Lower lobe of right lung (tissue), 2 donors: ENCODE results near the gene DUSP1. TPM values are rescaled to one million over a fixed set of nuclear protein-coding genes. Genes with fewer than 3 reads are reported as not detected.
A peak's percentile ranks its signal among the peaks of the same experiment; 100 is the strongest.

Source experiments
- ATAC-seq, 2 donors: fragments of 200-7000 bp; cut with Tn5 transposase; one replicate each; pipeline ENCODE4 v1.9.1; 2020 to 2022; ENCODE audit warnings: mild to moderate bottlenecking in 2 of 2, moderate library complexity in 2 of 2
- DNase-seq: peaks from one replicate; pipeline ENCODE4 v3.0.0-alpha.2; 2020
- H3K27ac ChIP-seq: fragments of 200-600 bp; one replicate; pipeline ENCODE4 v1.8.0; 2022
- H3K27me3 ChIP-seq: fragments of 200-600 bp; one replicate; pipeline ENCODE4 v1.8.0; 2022; ENCODE audit warnings: low read depth
- H3K36me3 ChIP-seq: fragments of 200-600 bp; one replicate; pipeline ENCODE4 v1.8.0; 2022; ENCODE audit warnings: mild to moderate bottlenecking
- H3K4me1 ChIP-seq: fragments of 200-600 bp; one replicate; pipeline ENCODE4 v1.8.0; 2022
- H3K4me3 ChIP-seq: fragments of 200-600 bp; one replicate; pipeline ENCODE4 v1.8.0; 2022; ENCODE audit warnings: mild to moderate bottlenecking
- H3K9me3 ChIP-seq: fragments of 200-600 bp; one replicate; pipeline ENCODE4 v1.8.0; 2022
- intact Hi-C: fragments of 100-400 bp; cut with DNase I; formaldehyde crosslinking; loops from one replicate; pipeline ENCODE4 v1.11.0; 2022
- total RNA-seq: library from RNA; stranded (reverse); fragmentation: NEBNext Ultra II Directional; extraction: Animal tissue kit (Norgen Biotek cat#: 25700); gene quantifications from one replicate; pipeline ENCODE4 v1.2.1, GENCODE V29; 2021
- TF ChIP-seq, protein P1 (sequence below): fragments of 200-600 bp; IDR thresholded peaks from one replicate; pipeline ENCODE4 v1.8.0; 2022; ENCODE audit warnings: antibody characterized with exemption, mild to moderate bottlenecking
- donor health status: DM: no; HTN: yes; CAD: no; lungs with severe emphysema.

DUSP1 gene
- total RNA-seq, 1 donor from 2014 or later, result 367 TPM

DNA sequence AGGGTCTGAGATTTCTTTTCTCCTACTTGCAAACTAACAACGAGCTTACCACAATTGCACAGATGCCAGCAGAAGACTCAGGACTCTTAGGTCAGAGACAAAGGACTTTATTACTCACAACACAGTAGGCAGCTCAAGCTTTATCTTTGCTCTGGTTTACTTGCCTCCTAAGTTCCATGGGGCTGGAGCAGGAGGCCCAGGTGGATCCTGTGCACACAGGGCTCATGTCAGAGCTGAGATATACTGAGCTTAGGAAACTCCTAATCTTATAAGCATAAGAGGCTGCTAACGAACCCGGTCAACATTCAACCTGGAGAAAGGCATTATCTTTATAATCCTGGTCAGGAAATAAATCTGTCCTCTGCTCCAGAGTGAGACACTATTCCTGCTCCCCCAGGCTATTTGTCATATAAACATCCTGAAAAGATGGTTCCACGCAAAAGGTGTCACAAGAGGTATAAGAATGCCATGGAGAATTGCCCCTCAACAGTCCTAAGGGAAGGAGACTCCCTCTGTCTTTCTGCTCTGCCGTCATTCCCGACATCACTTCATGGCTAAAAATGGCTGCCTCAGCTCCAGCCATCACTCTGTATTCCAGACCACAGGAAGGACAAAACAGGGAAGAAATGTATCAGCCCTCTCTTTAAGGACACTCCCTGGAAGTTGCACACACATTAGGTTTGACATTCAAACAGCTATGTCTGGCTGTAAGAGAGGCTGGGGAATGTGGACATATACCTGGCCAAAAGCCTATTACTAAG is 16.2 kb downstream of the DUSP1 start:
- intact Hi-C loops, result no loop called here
- Histone ChIP-seq H3K4me1 (peaks cover 10% of the 10 kb centered on the region), H3K9me3 (no peaks in the 10 kb centered on the region), H3K36me3 (no peaks in the 10 kb centered on the region), H3K27ac (no peak overlapping the region), H3K27me3 (no peaks in the 10 kb centered on the region), H3K4me3 (no peak overlapping the region)
- TF ChIP-seq, protein P1, sequence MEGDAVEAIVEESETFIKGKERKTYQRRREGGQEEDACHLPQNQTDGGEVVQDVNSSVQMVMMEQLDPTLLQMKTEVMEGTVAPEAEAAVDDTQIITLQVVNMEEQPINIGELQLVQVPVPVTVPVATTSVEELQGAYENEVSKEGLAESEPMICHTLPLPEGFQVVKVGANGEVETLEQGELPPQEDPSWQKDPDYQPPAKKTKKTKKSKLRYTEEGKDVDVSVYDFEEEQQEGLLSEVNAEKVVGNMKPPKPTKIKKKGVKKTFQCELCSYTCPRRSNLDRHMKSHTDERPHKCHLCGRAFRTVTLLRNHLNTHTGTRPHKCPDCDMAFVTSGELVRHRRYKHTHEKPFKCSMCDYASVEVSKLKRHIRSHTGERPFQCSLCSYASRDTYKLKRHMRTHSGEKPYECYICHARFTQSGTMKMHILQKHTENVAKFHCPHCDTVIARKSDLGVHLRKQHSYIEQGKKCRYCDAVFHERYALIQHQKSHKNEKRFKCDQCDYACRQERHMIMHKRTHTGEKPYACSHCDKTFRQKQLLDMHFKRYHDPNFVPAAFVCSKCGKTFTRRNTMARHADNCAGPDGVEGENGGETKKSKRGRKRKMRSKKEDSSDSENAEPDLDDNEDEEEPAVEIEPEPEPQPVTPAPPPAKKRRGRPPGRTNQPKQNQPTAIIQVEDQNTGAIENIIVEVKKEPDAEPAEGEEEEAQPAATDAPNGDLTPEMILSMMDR, result no peak
- DNase-seq (no peak), ATAC-seq (no peak)

DNA sequence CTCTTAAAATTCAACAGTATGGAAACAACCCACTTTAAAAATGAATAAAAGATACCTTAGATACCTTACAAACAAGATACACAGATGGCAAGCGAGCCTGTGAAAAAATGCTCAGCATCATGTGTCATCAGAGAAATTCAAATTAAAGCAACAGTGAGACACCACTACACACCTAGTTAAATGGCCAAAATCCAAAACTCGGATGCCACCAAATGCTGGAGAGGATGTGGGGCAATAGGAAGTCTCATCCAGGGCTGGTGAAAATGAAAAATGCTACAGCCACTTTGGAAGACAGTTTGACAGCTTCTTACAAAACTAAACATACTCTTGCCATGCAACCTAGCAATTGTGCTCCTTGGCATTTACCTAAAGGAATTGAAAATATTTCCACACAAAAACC is 17.9 kb downstream of the DUSP1 start:
- Histone ChIP-seq H3K36me3 (no peaks in the 10 kb centered on the region), H3K4me3 (no peak overlapping the region), H3K27ac (no peak overlapping the region), H3K27me3 (no peaks in the 10 kb centered on the region), H3K9me3 (no peaks in the 10 kb centered on the region), H3K4me1 (peaks cover 17% of the 10 kb centered on the region)
- intact Hi-C loops, result no loop called here
- no peak for DNase-seq
- ATAC-seq, result no peak
- TF ChIP-seq, protein P1, result no peak

DNA sequence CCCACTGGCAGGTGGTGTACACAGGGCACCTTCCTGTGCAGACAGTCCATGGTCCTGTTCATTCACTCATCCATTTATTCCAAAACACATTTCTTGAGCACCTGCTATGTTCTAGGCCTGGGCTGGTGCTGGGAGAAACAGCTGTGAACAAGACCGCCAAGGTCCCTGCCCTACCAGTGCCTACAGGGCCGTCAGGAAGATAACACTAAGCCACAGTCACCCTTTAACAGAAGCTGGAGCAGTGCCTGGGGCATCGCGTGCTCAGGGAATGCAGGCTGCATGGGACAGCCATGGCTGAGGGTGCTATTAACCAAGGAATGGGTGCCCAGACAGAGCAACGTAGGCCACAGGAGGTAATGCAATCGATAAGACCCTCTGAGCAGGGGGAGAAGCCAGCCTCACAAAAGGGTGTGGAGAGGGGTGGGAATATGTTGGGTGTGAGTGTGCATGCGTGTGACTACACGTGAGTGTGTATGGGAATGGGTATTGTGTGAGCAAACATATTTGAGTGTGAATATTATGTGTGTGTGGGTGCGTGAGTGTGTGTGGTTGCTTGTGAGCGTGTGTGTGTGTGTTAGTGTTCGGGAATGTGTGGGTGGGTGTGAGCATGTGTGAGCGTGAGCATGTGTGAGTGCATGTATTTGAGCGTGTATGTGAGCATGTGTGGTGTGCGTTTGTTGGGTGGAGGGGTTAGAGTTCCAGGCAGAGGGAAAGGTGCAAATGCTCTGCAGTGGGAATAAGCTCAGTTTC is 19.1 kb downstream of the DUSP1 start:
- Histone ChIP-seq H3K36me3 (no peaks in the 10 kb centered on the region), H3K27ac (no peak overlapping the region), H3K27me3 (no peaks in the 10 kb centered on the region), H3K4me3 (no peak overlapping the region), H3K4me1 (peaks cover 15% of the 10 kb centered on the region), H3K9me3 (peaks cover 7% of the 10 kb centered on the region)
- intact Hi-C loops, result no loop called here
- TF ChIP-seq, protein P1, result no peak
- no peak for DNase-seq
- no peak for ATAC-seq

DNA sequence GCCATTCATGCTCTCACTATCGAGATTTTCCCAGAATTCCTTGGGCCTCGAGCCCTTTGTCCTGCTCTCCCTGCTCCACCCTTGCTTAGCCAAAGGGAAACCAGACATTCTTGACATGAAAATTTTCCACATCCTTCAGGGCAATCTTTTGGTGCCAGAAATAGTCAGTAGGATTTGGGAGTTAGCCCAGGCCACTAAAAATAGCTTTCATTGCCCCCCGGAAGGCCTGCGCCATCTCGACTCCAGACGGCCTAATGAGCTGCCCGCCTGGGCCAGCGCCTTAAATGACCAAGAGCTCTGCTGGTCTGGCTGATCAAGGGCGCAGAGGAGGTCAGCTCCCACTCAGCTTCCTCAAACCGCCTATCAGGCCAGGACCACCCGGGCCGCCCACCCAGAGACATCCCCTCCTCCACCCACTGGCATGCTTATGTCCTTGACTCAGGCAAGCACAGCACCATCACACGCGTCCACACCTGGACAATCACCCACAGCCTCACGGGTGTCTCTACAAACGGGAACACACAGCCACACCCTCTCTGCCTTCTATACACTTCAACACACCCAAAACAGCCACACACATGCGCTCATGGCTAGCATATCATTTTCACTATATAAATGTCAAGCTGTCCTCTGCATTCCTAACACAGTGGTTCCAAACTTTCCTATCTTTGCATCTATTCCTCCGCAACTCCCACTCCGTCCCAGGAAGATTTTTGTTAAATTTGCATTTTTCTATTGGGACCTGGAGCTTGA is 20.9 kb downstream of the DUSP1 start:
- ATAC-seq (peak in 1 of 2 donors; percentile 31), DNase-seq (no peak)
- Histone ChIP-seq H3K4me3 (no peak overlapping the region), H3K4me1 (peaks cover 15% of the 10 kb centered on the region), H3K36me3 (no peaks in the 10 kb centered on the region), H3K27me3 (no peaks in the 10 kb centered on the region), H3K27ac (peak overlapping the region; percentile 83), H3K9me3 (peaks cover 7% of the 10 kb centered on the region)
- TF ChIP-seq, protein P1, result no peak
- intact Hi-C loops, result no loop called here

DNA sequence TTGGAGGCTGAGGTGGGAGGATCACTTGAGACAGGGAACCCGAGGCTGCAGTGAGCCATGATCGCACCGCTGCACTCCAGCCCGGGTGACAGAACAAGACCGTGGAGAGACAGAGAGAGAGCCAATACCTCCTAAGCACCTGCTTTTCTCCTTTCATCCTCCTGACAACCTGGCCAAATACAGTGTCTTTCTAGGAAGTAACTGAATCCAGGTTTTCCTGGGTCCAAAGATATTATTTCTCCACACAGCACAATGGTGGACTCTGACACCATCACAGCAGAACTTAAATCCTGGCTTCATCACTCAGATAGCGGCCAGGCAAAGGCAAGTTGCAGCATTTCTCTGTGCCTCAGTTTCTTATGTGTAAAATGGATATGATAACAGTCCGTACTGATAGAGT is 21.9 kb downstream of the DUSP1 start:
- DNase-seq, result no peak
- intact Hi-C loops, result no loop called here
- Histone ChIP-seq H3K9me3 (peaks cover 7% of the 10 kb centered on the region), H3K4me3 (no peak overlapping the region), H3K36me3 (no peaks in the 10 kb centered on the region), H3K27ac (peak overlapping the region; percentile 83), H3K27me3 (no peaks in the 10 kb centered on the region), H3K4me1 (peaks cover 17% of the 10 kb centered on the region)
- TF ChIP-seq, protein P1, result no peak
- ATAC-seq, result no peak
